ENCODE results near the gene TSC22D3.

- TF ChIP-seq CTCF (IDR thresholded peaks at IDR 0.05; ENCODE audit: low read length) (no peak), EZH2 (IDR thresholded peaks at IDR 0.05; ENCODE audit: borderline replicate concordance, low read length) (no peak)
These were observed 40.9 kb downstream of the TSC22D3 start for GRCh38 chrX:107734646-107735045.

Measured in OCI-LY1 (cell line).